ENCODE data around the gene PGS1.

The PGS1 gene

DNA sequence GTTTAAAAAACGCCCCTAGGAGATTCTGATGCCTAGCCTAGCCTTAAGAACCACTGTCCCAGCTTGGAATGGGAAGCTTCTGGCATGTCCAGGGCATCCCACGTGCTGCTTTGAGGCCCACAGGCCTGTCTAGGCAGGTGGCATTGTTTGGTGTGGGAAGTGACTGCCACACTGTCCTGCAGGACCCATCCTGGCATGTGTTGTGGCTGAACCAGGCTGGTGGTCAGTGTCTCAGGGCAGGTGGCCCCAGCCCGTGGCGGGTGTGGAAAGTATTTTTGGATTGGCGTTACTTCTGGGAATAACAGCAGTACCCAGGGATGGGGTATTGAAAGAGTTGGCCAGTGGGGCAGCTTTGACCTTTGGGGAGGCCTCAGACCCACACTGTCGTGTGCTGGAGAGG is 27.9 kb downstream of the PGS1 start:
- FAIRE-seq (no peak), DNase-seq (ENCODE audit: insufficient read length) (no peak)
- no peak for TF ChIP-seq POLR2A (IDR thresholded peaks at IDR 0.05; ENCODE audit: low read depth, low read length)
- no peak for TF ChIP-seq TAF1 (IDR thresholded peaks at IDR 0.05; ENCODE audit: borderline replicate concordance, low read depth, low read length)
- TF ChIP-seq POLR2AphosphoS5 (IDR thresholded peaks at IDR 0.05; ENCODE audit: low read depth, low read length): no peak

DNA sequence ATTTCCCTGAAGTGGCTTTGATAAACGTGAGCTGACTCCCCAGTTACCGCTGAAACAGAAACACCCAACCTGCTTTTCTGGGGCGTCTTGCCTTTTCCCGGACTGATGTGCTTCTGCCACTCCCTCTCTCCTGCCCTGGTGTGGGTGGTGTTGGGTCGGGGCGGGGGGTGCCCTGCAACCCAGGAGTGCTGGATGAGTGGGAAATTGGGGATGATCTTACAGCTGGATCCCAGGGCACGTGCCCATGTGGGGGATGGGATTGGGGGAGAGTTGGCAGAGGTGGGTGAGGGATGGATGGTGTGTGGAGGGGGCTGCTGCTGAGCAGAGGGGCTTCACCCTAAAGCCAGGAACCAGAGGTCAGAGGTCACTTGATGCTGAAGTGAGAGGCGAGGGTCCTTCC is 28.5 kb downstream of the PGS1 start:
- TF ChIP-seq TAF1 (IDR thresholded peaks at IDR 0.05; ENCODE audit: borderline replicate concordance, low read depth, low read length): no peak
- TF ChIP-seq POLR2AphosphoS5 (IDR thresholded peaks at IDR 0.05; ENCODE audit: low read depth, low read length): no peak
- TF ChIP-seq POLR2A (IDR thresholded peaks at IDR 0.05; ENCODE audit: low read depth, low read length): no peak
- no peak for DNase-seq (ENCODE audit: insufficient read length)
- FAIRE-seq: no peak

DNA sequence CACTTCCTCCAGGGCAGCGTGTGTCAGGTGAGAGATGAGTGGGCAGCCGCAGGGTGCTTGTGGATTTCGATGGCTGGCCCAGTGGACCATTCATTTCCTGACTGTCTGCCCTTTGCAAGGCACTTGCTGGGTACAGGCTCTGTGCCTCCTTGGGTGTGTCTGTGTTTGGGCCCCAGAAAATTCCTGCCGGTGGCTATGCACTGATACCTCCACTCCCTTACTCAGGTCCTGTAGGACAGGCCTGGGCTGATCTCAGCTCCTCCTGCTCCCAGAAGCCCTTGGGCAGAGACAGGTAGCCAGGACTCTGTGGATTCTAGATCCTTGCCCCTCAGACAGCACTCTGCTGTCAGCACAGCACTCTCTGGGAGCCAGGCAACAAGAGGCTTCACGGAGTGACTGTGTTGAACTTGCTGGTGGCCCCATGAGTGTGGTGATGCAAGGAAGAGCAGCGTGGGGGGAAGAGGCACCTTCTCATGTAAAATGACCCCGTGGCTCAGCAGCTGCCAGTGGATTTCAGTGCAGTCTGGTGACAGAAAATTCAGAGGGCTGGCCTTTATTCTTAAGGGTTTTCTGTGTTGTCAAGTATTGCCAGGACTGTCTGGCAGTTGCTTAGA is 29.0 kb downstream of the PGS1 start:
- FAIRE-seq: no peak
- no peak for DNase-seq (ENCODE audit: insufficient read length)

DNA sequence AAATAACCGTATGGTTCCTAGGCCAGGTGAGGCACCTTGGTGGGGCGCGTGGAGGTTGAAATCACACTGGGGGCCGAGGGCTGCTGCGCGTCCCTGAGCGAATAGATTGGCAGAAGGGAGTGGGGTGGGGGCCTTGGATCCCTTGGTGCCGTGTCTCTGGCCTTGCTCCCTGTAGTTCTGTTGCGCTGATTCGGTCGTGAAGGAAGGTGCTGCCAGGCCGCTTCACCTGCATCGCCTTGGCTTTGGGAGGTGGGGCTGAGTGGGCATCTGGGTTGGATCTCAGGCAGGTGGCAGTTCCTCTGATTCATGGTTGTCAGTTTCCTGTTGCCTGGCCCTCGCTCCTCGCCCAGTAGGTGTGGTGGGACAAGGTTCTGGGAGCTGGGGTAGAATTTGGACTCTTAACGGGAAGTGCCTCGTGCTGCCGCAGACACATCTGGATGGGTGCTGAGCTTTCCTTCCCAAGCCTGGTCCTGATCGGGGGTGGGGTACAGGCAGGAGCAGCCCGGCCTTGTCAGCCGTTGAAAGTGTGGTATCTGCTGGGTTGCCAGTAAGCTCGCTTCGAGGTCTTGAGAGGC is 30.1 kb downstream of the PGS1 start:
- no peak for DNase-seq (ENCODE audit: insufficient read length)
- no peak for FAIRE-seq
- no peak for TF ChIP-seq POLR2A (IDR thresholded peaks at IDR 0.05; ENCODE audit: low read depth, low read length)
- no peak for TF ChIP-seq TAF1 (IDR thresholded peaks at IDR 0.05; ENCODE audit: borderline replicate concordance, low read depth, low read length)
- no peak for TF ChIP-seq POLR2AphosphoS5 (IDR thresholded peaks at IDR 0.05; ENCODE audit: low read depth, low read length)

More for the DNA sequence above, 29.0 kb downstream of the PGS1 start:
- TF ChIP-seq POLR2A (IDR thresholded peaks at IDR 0.05; ENCODE audit: low read depth, low read length) (no peak), TAF1 (IDR thresholded peaks at IDR 0.05; ENCODE audit: borderline replicate concordance, low read depth, low read length) (no peak), POLR2AphosphoS5 (IDR thresholded peaks at IDR 0.05; ENCODE audit: low read depth, low read length) (no peak)

DNA sequence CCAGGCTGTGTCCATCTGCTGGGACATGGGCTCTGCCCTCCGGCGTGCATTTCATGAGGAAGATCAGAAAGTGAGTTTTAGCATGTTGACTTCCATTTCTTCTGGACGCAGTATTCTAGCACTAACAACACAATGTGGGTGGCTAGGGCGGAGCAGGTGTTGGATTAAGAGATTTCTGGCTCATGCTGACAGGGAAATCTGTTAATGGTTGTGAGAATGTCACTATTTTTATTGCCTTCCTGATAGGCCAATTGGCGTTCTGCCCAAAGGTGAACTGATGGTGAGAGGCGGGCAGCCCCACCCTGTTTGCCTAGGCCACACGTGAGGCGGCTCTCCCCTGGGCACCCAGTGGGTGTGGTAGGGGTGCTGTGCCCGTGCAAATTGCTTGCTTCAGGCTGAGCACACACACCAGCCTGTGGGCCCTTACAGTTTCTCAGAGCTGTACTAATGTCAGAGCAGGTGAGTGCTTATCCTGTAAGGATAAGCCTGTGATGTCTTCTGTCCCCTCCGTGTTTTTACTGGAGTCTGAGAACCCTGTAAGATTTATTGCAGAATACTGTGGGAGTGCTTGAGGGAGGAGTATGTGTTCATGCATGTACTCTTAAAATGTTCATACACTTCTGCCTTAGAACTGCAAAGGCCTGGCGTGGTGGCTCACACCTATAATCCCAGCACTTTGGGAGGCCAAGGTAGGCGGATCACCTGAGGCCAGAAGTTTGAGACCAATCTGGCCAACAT is 30.9 kb downstream of the PGS1 start:
- DNase-seq (ENCODE audit: insufficient read length) (no peak), FAIRE-seq (no peak)
- TF ChIP-seq POLR2AphosphoS5 (IDR thresholded peaks at IDR 0.05; ENCODE audit: low read depth, low read length): no peak
- TF ChIP-seq POLR2A (IDR thresholded peaks at IDR 0.05; ENCODE audit: low read depth, low read length): no peak
- no peak for TF ChIP-seq TAF1 (IDR thresholded peaks at IDR 0.05; ENCODE audit: borderline replicate concordance, low read depth, low read length)

DNA sequence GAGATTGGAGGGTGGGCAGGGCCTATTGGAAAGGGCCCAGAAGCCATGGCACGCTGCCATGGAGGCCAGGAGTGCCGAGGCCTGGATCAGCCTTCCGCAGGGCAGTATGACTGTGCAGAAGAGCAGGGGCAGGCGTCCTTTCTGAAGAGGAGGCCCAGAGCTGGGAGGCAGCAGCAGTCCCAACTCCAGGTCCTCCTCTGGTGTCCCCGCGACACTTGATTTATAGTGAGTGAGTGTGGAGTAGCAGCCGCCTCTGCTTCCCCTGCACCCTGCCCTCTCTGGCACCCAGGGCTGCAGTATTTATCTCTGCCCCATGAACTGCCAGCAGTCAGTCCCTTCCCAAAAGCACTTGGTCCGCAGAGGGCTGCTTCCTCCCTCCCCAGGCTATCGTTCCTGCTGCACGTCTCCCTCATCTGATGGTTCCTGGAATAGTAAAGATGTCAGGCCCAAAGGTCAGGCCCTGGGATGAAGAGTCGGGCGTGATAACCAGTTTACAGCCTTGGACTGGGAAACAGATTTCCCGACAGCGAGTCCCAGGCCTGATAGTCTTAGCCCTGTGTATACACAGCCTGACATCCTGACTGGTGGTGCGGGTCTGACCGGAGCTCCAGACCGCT is 32.9 kb downstream of the PGS1 start:
- DNase-seq (ENCODE audit: insufficient read length): no peak
- TF ChIP-seq POLR2AphosphoS5 (IDR thresholded peaks at IDR 0.05; ENCODE audit: low read depth, low read length) (no peak), TAF1 (IDR thresholded peaks at IDR 0.05; ENCODE audit: borderline replicate concordance, low read depth, low read length) (no peak), POLR2A (IDR thresholded peaks at IDR 0.05; ENCODE audit: low read depth, low read length) (no peak)
- no peak for FAIRE-seq

DNA sequence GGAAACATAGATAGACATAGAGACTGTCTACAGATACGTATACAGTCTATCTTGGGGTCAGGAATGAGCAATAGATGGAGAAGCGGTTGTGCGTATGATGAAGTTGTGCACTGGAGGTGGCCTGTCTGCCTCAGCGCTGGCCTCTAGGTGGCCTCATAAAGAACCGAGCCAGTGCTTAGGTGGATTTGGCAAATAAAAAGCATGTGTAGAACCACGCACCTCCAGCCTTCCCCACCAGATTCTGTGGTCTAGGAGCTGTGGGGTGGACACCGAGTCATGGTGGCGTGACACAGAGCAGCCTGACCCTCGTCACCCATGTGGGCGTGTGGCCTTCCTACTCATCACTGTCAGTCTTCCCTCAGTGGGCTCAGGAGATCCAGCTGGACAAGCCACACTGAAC is 34.0 kb downstream of the PGS1 start:
- TF ChIP-seq POLR2AphosphoS5 (IDR thresholded peaks at IDR 0.05; ENCODE audit: low read depth, low read length) (no peak; the same call in 1 of the 2 replicates), POLR2A (IDR thresholded peaks at IDR 0.05; ENCODE audit: low read depth, low read length) (no peak), TAF1 (IDR thresholded peaks at IDR 0.05; ENCODE audit: borderline replicate concordance, low read depth, low read length) (no peak)
- no peak for FAIRE-seq
- DNase-seq (ENCODE audit: insufficient read length): no peak

DNA sequence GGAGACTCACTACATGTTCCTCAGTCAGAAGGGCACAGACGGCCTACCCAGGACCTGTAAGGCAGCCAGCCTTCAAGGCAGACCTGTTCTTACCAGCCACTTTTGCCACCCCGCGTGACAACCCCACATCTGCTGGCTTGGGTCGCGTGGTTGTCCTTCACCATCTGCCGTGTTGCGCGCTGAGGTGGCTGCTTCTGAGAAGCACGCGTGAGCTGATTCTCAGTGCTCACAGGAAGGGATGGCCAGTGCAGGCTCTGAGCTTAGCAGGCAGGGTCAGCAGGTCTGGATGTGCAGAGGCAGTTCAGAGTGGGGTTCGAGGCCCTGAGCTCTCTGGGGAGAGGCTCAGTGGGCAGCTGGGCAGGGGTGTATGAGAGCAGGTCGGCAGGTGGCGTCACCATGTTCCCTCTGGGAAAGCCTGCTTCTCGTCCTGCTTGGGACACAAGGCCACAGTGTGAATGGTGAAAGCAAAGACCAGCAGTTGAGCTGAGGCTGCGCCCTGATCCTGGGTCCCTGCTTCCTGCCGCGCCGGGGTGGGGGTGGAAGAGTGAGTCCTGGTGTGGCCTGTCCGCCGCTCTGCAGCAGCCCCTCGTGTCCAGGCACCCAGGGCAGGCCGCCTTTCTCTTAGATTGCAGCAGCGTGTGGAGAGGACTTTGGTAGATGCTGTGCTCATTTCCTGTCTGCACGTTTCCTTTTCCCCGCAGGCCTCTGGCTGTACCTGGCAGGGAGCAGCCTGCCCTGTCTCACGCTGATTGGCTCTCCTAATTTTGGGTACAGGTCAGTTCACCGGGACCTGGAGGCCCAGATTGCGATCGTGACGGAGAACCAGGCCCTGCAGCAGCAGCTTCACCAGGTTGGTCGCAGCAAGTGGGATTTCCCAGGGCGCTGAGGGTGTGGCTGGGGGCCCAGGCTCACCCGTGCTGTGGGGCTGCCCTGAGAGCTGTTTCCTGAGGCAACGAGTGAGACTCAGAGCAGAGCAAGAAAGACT is 36.0 kb downstream of the PGS1 start:
- DNase-seq (ENCODE audit: insufficient read length) (no peak), FAIRE-seq (no peak)
- TF ChIP-seq TAF1 (IDR thresholded peaks at IDR 0.05; ENCODE audit: borderline replicate concordance, low read depth, low read length) (no peak), POLR2A (IDR thresholded peaks at IDR 0.05; ENCODE audit: low read depth, low read length) (no peak), POLR2AphosphoS5 (IDR thresholded peaks at IDR 0.05; ENCODE audit: low read depth, low read length) (no peak)

DNA sequence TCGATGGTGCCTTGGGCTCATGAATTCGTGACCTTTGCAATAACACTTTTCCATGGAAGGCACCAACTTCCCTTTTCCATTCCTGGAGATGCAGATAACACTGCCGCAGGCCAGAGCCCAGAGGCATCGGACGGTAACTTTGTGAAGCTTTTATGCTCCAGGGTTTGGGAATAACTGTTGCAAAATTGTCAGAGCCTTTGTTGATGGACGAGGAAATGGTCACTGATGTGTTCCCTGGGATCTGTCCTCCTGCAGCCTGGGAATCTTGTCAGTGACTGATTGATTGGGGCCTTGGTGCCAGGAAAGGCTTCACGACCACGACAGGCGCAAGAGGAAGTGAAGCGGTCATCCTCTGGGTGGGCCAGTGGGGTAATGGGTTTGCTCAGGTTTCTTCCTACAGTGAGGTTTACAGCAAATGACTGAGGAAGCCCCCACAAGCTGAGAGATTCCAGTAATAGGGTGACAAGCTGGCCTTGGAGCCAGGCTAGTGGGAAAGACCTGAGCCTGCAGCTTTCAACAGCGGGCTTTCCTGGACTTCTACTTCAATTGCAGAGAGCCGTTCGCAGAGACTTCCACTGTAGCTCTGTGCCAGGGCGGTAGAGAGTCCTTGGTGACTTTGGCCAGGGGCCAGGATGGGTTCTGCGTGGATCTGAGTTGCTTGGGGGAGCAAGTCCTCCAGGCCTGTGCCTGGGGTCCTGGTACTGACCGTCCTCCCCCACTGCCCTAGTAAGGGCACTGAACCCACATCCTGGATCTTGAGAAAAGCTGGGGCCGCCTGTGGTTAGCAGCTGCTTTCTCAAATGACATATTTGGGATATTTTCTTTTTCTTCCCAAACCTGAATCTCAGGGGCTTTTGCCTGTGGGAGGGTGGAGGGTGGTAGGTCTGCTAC is 37.6 kb downstream of the PGS1 start:
- TF ChIP-seq POLR2A (IDR thresholded peaks at IDR 0.05; ENCODE audit: low read depth, low read length): no peak
- no peak for TF ChIP-seq TAF1 (IDR thresholded peaks at IDR 0.05; ENCODE audit: borderline replicate concordance, low read depth, low read length)
- TF ChIP-seq POLR2AphosphoS5 (IDR thresholded peaks at IDR 0.05; ENCODE audit: low read depth, low read length): no peak
- DNase-seq (ENCODE audit: insufficient read length) (no peak), FAIRE-seq (no peak)

All from GM12892 (cell line).